ENCODE results near the gene GLT1D1.

The GLT1D1 gene

DNA sequence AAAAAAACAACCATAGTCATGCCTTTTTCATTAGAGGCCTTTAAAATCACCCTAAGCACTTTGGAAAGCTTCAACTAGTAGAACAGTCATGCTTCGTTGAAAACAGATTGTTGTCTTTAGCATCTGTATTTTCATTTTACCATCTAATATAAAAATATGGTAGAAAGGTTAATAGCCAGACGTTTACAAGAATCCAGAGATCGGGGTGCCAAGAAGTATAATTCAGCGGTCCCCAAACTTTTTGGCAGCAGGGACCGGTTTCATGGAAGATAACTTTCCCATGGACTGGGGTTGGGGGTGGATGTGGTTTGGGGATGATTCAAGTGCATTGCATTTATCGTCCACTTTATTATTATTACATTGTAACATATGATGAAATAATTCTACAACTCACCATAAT lies 138.4 kb downstream of the GLT1D1 start:
- in situ Hi-C loops (cut with HindIII; ENCODE audit: low sequenced_read_pairs) = loop anchor here (5.0 kb wide), 1 partner anchor 56 kb away; no protein-coding TSS in a partner anchor

DNA sequence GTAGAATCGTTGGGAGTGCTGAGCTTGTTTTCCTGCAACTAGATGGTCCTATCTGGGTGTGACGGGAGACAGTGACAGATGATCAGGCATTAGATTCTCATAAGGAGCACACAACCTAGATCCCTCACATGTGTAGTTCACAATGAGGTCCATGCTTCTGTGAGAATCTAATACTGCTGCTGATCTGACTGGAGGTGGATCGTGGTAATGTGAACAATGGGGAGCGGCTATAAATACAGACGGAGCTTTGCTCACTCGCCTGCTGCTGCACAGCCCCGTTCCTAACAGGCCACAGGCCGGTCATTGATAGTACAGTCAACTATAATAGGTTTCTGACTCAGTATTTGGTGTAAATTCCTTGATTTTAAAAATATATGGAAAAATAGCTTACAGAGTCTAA lies 138.8 kb downstream of the GLT1D1 start:
- in situ Hi-C loops (cut with HindIII; ENCODE audit: low sequenced_read_pairs) = loop anchor here (5.0 kb wide), 1 partner anchor 55 kb away; no protein-coding TSS in a partner anchor

DNA sequence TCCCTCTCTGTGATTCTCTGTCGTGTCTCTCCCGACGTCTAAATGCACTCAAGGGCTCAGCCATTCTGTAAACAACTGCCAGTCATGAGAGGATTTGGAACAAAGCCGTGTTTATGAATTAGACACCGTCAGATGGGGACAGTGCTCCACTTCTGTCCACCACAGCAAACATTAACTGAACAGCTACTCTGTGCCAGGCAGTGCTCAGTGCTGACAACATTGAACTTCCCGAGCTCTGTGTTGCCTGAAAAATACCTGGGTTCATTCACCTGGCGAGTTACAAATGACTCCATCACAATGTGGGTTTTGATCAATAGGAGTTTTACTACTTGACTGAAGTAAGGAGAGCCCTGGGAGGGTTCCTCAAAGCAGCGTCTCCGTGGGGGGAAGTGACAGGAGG lies 139.3 kb downstream of the GLT1D1 start:
- in situ Hi-C loops (cut with HindIII; ENCODE audit: low sequenced_read_pairs) = loop anchor here (5.0 kb wide), 1 partner anchor 55 kb away; no protein-coding TSS in a partner anchor

DNA sequence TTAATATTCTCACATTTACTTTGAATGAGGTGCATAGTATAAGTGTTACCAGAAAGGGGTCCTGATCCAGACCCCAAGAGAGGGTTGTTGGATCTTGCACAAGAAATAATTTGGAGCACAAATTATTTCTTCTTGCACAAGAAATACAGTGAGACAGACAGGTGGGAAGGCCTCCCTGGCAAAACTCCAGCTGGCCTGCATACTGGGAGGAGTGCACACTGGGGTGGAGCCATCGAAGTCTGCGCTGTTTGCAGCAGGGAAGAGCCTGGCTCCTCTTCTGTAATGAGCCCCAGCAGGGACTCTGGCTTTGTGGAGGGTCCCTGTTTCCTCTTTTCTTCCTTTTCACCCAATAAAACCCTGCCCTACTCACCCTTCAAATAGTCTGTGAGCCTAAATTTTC lies 141.6 kb downstream of the GLT1D1 start:
- in situ Hi-C loops (cut with HindIII; ENCODE audit: low sequenced_read_pairs) = loop anchor here (5.0 kb wide), 2 partner anchors 52 to 107 kb away; no protein-coding TSS in a partner anchor

DNA sequence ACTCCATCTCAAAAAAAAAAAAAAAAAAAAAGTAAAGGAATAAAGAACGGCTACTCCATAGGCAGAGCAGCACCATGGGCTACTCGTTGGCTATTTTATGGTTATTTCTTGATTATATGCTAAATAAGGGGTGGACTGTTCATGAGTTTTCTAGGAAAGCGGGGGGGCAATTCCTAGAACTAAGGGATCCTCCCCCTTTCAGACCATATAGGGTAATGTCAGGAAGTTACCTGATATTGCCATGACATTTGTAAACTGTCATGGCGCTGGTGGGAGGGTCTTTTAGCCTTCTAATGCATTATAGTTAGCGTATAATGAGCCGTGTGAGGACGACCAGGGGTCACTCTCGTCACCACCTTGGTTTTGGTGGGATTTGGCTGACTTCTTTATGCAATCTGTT lies 142.3 kb downstream of the GLT1D1 start:
- in situ Hi-C loops (cut with HindIII; ENCODE audit: low sequenced_read_pairs) = loop anchor here (5.0 kb wide), 1 partner anchor 107 kb away; no protein-coding TSS in a partner anchor

DNA sequence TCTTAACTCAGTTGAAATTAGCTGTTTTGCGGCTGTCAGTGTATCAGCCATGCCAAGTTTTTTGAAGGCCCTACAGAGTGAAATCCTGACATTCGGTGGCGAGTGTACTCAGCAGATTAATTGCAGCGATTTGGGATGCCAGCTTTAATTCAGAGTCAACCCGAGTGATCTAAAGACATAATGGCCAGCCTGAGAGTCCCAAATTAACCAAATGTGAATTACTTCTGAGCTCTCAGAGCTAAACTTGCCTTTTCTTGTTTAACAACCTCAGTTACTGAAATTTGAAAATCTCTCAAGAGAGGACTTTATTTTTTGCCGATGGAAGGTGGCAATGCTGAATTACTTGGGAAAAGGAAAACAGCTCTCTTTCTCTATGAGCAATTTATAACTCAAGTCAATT lies 148.5 kb downstream of the GLT1D1 start:
- in situ Hi-C loops (cut with HindIII; ENCODE audit: low sequenced_read_pairs) = no loop called here

DNA sequence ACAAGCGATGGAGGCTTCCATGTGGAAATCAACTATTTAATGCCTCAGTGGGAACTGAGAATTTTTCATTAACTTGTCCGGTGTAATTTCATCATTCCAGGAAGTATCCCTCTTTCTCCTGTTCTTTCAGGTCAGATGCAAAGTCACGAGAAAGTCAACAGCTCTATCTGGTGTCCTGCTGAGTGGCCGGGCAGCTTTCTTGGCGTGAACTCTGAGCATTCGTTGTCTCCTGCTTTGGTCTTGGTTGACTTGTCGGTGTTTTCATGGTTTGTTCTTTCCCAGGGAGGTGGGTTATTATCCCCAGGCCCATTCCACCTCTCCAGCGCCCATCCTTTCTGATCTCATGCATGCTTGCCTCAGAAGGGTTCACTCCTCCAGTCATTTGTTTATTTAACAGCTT lies 149.1 kb downstream of the GLT1D1 start:
- in situ Hi-C loops (cut with HindIII; ENCODE audit: low sequenced_read_pairs) = no loop called here

DNA sequence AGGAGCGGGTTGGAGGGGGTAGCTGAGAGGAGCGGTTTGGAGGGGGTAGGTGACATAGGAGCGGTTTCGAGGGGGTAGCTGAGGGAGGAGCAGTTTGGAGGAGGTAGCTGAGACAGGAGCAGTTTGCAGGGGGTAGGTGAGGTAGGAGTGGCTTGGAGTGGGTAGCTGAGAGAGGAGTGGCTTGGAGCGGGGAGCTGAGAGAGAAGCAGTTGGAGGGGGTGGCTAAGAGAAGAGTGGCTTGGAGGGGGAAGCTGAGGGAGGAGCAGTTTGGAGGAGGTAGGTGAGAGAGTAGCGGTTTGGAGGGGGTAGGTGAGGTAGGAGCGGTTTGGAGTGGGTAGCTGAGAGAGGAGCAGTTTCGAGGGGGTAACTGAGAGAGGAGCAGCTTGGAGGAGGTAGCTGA lies 152.1 kb downstream of the GLT1D1 start:
- in situ Hi-C loops (cut with HindIII; ENCODE audit: low sequenced_read_pairs) = no loop called here

DNA sequence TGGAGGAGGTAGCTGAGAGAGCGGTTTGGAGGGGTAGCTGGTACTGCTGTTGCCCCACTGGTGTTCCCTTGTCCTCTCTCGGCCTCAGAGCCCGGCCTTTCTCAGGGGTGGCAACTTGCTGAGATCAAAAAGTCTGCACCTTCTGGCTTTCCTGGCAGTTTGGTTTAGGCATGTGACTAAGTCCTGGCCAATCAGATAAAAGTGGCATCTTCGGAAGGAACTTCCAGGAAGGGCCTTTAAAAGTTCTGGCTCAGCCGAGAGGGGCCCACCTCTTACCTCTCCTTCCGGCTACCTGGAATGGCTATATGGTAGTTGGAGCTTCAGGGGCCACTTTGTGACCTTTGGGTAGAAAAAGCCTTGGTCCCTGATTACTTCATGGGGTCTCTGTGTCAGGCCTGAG lies 152.6 kb downstream of the GLT1D1 start:
- in situ Hi-C loops (cut with HindIII; ENCODE audit: low sequenced_read_pairs) = no loop called here

DNA sequence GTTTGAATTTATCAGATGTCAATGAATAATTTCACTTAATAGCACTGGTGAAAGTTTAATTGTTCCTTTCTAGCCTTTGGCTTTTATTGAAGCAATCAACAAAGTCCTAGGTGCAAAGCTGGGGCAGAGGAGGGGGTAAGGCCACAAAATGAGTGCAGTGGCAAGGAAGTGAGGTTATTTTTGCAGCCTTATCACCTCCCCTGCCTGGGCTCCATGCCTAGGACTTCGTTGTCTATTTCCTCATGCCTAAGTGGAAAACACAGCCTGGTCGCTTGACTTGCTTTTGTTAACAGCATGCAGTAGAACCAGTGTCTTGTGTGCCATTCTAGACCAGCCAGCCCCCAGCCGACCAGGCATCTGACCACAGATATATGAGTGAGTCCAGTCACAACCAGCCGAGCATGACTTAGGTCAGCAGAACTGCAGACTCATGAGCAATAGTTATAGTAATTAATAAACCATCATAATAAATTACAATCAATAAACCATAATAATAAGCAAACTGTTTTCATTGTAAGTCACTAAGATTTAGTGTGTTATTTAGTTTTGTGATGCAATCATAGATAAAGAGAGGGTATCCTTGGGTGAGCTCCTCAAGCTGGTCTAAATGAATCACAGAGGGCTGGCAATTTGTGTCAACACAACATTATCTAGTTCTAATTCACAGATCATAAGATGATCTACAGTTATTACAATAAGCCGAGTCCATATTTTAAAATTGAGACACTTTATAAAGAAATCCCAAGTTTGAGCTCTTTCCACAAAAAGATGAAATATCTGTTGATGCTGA lies 156.8 kb downstream of the GLT1D1 start:
- in situ Hi-C loops (cut with HindIII; ENCODE audit: low sequenced_read_pairs) = no loop called here

DNA sequence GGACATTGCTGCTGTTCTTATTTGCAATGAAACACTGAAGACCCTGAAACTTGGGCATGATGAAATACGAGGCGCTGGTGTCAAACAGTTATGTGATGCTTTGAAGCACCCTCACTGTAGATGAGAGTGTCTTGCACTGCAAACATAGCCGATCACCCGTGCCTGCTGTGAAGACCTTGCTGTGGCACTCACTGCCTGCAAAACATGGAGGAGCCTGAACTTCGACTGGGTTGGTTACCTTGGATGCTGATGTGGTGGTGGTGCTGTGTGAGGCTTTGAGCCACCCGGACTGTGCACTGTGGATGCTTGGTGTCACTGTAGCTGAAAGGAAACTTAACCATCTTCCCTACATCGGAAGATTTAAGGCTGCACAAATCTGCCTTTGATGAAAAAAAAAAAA lies 162.9 kb downstream of the GLT1D1 start:
- in situ Hi-C loops (cut with HindIII; ENCODE audit: low sequenced_read_pairs) = no loop called here

DNA sequence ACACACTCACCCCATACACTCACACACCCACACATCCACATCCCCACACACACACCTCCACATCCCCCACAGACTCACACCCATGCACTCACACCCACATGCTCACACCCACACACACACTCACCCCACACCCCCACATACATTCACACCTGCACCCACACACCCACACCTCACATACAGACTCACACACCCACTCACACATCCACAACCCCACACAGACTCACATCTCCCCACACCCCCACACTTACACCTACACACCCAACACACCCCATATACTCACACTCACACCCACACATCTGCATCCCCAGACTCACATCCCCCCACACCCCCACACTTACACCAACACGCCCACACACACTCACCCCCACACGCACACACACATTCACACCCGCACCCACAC lies 171.8 kb downstream of the GLT1D1 start:
- in situ Hi-C loops (cut with HindIII; ENCODE audit: low sequenced_read_pairs) = no loop called here

DNA sequence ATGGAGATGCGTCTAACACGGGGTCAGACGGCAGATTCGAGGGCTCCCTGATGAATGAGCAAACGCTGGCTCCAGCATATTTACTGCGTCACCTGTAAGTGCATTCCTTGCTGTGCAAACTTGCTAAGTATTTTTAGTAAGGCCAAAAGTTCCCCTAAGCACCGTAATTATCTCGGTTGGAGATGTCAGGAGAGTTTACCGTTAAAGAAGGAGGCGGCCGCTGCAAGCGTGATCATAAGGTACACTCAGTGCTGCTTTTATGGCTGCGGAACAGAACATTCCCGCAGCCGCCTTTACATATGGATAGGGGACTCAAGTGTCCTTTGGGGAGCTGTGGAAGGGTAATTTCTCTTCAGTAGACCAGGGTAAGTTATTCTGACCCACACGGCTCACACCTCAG lies 175.6 kb downstream of the GLT1D1 start:
- in situ Hi-C loops (cut with HindIII; ENCODE audit: low sequenced_read_pairs) = no loop called here

Measured in endothelial cell of hepatic sinusoid (primary cell).